K562 (cell line): Measurements from ENCODE around the gene CDC23. TPM values are rescaled to one million over a fixed set of nuclear protein-coding genes. Genes with fewer than 3 reads are reported as not detected.

Source experiments
- BACH1 ChIP-seq: fragments of 200-800 bp; sonication (Bioruptor generic); IDR thresholded peaks from 2 replicates; pipeline ENCODE4 v1.6.1; 2016; ENCODE audit warnings: missing genetic modification characterization, missing compliant biosample characterization
- CBFA2T3 ChIP-seq: fragments of 450-650 bp; IDR thresholded peaks from 2 replicates; pipeline ENCODE4 v1.6.1; 2017
- CHD2 ChIP-seq: IDR thresholded peaks from 2 replicates; pipeline ENCODE4 v1.6.1; 2011; ENCODE audit warnings: low read depth, low read length
- HEY1 ChIP-seq: fragments of 250-450 bp; sonication (Bioruptor Pico); IDR thresholded peaks from 2 replicates; pipeline ENCODE4 v1.5.0; 2020; ENCODE audit warnings: mild to moderate bottlenecking, moderate library complexity, borderline replicate concordance
- IRF2 ChIP-seq: sonication (generic); formaldehyde crosslinking; IDR thresholded peaks from 2 replicates; pipeline ENCODE4 v1.8.1; 2022; ENCODE audit warnings: mild to moderate bottlenecking, missing genetic modification reagents
- JUN ChIP-seq, 2 experiments: sonication (generic) in 1 of 2; formaldehyde crosslinking in 1 of 2; IDR thresholded peaks; 2 replicates each; pipeline versions ENCODE4 v1.6.1 to v1.8.0; 2012 to 2022; ENCODE audit warnings: borderline replicate concordance in 2 of 2, mild to moderate bottlenecking in 2 of 2, improper control_type of control experiment in 1 of 2, low read depth in 1 of 2, low read length in 1 of 2, missing genetic modification reagents in 1 of 2
- KDM4B ChIP-seq, 2 experiments: fragments of 450-650 bp in 1 of 2; sonication (generic) in 1 of 2; IDR thresholded peaks; 2 replicates each; pipeline ENCODE4 v1.6.1; 2016 to 2017; ENCODE audit warnings: borderline replicate concordance in 2 of 2, antibody characterized with exemption in 1 of 2, low read depth in 1 of 2, mild to moderate bottlenecking in 1 of 2
- MAZ ChIP-seq, 2 experiments: fragments of 450-650 bp in 1 of 2; sonication (generic) in 1 of 2; formaldehyde crosslinking; IDR thresholded peaks in 1 of 2; conservative IDR thresholded peaks in 1 of 2; 2 replicates each; pipeline versions ENCODE4 v1.4.0 to v1.5.0; 2020; ENCODE audit warnings: mild to moderate bottlenecking in 1 of 2, missing genetic modification reagents in 1 of 2
- POLR3G ChIP-seq: IDR thresholded peaks from 2 replicates; pipeline ENCODE4 v1.6.1; 2011; ENCODE audit not compliant: insufficient read length, insufficient replicate concordance; ENCODE audit errors: extremely low read depth
- PTBP1 ChIP-seq: fragments of 200-400 bp; formaldehyde crosslinking; IDR thresholded peaks from 2 replicates; pipeline ENCODE4 v1.6.1; 2017; ENCODE audit warnings: low read depth, low read length
- RBM14 ChIP-seq: fragments of 200-400 bp; formaldehyde crosslinking; IDR thresholded peaks from 2 replicates; pipeline ENCODE4 v1.6.1; 2018; ENCODE audit warnings: low read depth, mild to moderate bottlenecking, low read length, moderate library complexity, borderline replicate concordance; ENCODE audit not compliant: insufficient read depth
- RBM22 ChIP-seq: fragments of 200-400 bp; formaldehyde crosslinking; IDR thresholded peaks from 2 replicates; pipeline ENCODE4 v1.6.1; 2018; ENCODE audit warnings: low read length, low read depth; ENCODE audit not compliant: poor library complexity, severe bottlenecking
- SAP30 ChIP-seq: fragments of 200-600 bp; sonication (generic); IDR thresholded peaks from 2 replicates; pipeline ENCODE4 v1.6.1; 2012; ENCODE audit warnings: borderline replicate concordance, low read depth, mild to moderate bottlenecking, moderate library complexity, low read length, control low read depth, inconsistent platforms; ENCODE audit not compliant: insufficient read depth, poor library complexity, severe bottlenecking
- TAF9B ChIP-seq: fragments of 450-650 bp; IDR thresholded peaks from 2 replicates; pipeline ENCODE4 v1.6.1; 2018; ENCODE audit warnings: mild to moderate bottlenecking; ENCODE audit not compliant: partially characterized antibody
- ZBTB7A ChIP-seq: IDR thresholded peaks from 2 replicates; pipeline ENCODE4 v1.6.1; 2011; ENCODE audit warnings: low read depth, mild to moderate bottlenecking, low read length, moderate library complexity, borderline replicate concordance; ENCODE audit not compliant: control insufficient read depth
- ZNF263 ChIP-seq: sonication (generic); formaldehyde crosslinking; IDR thresholded peaks from 2 replicates; pipeline ENCODE4 v1.8.0; 2022; ENCODE audit warnings: mild to moderate bottlenecking, missing genetic modification reagents, borderline replicate concordance
- polyA plus RNA-seq, 8 experiments: library from polyadenylated mRNA; depleted of rRNA in 4 of 8; stranded (reverse) in 5 of 8; unstranded in 3 of 8; fragments of >200 nt; fragmentation: Nextera tagmentation in 2 of 8; fragmentation: Illumina TruSeq in 1 of 8; extraction: Ambion mirVana in 2 of 8; extraction: Trizol in 1 of 8; gene quantifications; 2 replicates each; pipeline versions ENCODE4 v1.2.1 to v1.2.3, GENCODE V29; 2011 to 2014; ENCODE audit warnings: inconsistent platforms in 1 of 8, missing spikeins in 1 of 8
- total RNA-seq, 7 experiments: library from RNA; depleted of rRNA in 6 of 7; stranded (reverse); fragments of >200 nt in 6 of 7; fragmentation: Illumina TruSeq in 2 of 7; extraction: Trizol in 2 of 7; gene quantifications; 2 replicates each; pipeline versions ENCODE4 v1.2.1 to v1.2.3, GENCODE V29; 2011 to 2021; ENCODE audit warnings: low replicate concordance in 1 of 7
- TF ChIP-seq, protein P1 (sequence below): fragments of 450-650 bp; IDR thresholded peaks from 2 replicates; pipeline ENCODE4 v1.6.1; 2018; ENCODE audit warnings: mild to moderate bottlenecking, low read depth; ENCODE audit not compliant: partially characterized antibody
- TF ChIP-seq, protein P2 (sequence below), 2 experiments: fragments of 450-650 bp; conservative IDR thresholded peaks; 2 replicates each; pipeline ENCODE4 v1.6.1; 2017; ENCODE audit warnings: mild to moderate bottlenecking in 2 of 2, moderate library complexity in 2 of 2

Gene CDC23
- total and polyA plus RNA-seq, 9 of the 15 experiments (the other 6 are each of a cell fraction or from before 2014, with no cell fraction given) = 34.5 to 157 (median 65.5) TPM

DNA sequence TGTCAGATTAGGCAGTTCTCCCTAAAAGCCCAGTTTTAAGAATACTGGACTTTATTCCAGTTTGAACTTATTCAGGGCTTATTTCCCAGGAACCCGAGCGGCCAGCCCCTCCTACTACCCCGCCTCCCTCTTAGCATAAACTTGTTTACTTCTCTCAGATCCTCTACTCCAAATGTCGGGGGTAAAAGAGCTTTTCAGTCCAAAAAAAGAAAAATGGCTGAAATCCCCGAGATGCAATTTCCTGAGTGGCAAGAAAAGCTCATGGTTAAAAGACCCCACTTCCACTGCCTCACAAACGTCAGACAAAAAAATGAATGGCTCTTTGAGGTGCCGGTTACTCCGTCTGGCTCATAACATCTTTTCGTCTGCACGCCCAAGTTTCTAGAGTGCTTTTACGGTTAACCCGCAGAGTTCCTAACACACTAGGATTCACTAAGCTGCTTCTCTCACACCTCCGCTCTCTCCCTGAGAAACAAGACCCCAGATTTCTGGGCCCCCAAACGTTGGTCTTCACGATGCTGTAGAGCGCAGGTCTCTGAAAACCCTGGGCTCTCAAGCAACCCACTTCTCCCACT is 35.1 kb downstream of the CDC23 start (continued):
- TF ChIP-seq, protein P1, sequence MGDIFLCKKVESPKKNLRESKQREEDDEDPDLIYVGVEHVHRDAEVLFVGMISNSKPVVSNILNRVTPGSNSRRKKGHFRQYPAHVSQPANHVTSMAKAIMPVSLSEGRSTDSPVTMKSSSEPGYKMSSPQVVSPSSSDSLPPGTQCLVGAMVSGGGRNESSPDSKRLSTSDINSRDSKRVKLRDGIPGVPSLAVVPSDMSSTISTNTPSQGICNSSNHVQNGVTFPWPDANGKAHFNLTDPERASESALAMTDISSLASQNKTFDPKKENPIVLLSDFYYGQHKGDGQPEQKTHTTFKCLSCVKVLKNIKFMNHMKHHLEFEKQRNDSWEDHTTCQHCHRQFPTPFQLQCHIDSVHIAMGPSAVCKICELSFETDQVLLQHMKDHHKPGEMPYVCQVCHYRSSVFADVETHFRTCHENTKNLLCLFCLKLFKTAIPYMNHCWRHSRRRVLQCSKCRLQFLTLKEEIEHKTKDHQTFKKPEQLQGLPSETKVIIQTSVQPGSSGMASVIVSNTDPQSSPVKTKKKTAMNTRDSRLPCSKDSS = no peak
- TF ChIP-seq PTBP1 (no peak), ZNF263 (0 out of 2 replicates have a peak, but pooled peaks have one; percentile 8), SAP30 (peak; percentile 76), RBM14 (no peak), POLR3G (no peak), BACH1 (tag) (no peak), JUN (IDR thresholded peaks at IDR 0.05; ENCODE audit: borderline replicate concordance, low read depth, low read length) (0 out of 2 replicates have a peak, but pooled peaks have one; percentile 13), JUN (CRISPR knock-in tag; IDR thresholded peaks at IDR 0.05; ENCODE audit: borderline replicate concordance) (no peak), KDM4B (IDR thresholded peaks at IDR 0.05; ENCODE audit: borderline replicate concordance in 2 of 2, low read depth in 1 of 2) (no peak), IRF2 (CRISPR knock-in tag) (no peak), CBFA2T3 (no peak), HEY1 (CRISPR knock-in tag) (no peak), TAF9B (no peak), RBM22 (no peak), CHD2 (no peak), MAZ (CRISPR knock-in tag; conservative IDR thresholded peaks at IDR 0.05 in 1 of 2, IDR thresholded peaks at IDR 0.05 in 1 of 2) (peak in 1 of 2 experiments; percentile 41; a peak in 2 of 4 replicates), ZBTB7A (peak; percentile 34; the same call in 1 of the 2 replicates)
- TF ChIP-seq, protein P2, sequence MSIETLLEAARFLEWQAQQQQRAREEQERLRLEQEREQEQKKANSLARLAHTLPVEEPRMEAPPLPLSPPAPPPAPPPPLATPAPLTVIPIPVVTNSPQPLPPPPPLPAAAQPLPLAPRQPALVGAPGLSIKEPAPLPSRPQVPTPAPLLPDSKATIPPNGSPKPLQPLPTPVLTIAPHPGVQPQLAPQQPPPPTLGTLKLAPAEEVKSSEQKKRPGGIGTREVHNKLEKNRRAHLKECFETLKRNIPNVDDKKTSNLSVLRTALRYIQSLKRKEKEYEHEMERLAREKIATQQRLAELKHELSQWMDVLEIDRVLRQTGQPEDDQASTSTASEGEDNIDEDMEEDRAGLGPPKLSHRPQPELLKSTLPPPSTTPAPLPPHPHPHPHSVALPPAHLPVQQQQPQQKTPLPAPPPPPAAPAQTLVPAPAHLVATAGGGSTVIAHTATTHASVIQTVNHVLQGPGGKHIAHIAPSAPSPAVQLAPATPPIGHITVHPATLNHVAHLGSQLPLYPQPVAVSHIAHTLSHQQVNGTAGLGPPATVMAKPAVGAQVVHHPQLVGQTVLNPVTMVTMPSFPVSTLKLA (conservative IDR thresholded peaks at IDR 0.05) = peak in 1 of 2 experiments; percentile 26; a peak in 1 of 4 replicates
- TF ChIP-seq, all 486 proteins: peak for 24
